H1 (cell line): ENCODE results near the gene GPR37. TPM values are rescaled to one million over a fixed set of nuclear protein-coding genes. Genes with fewer than 3 reads are reported as not detected.

Source experiments
- EZH2 ChIP-seq: fragments of 200-600 bp; sonication (generic); IDR thresholded peaks from 2 replicates; pipeline ENCODE4 v1.7.1; 2012; ENCODE audit warnings: low read depth, mild to moderate bottlenecking, moderate library complexity, low read length, inconsistent platforms; ENCODE audit not compliant: severe bottlenecking
- KDM5A ChIP-seq: fragments of 200-600 bp; IDR thresholded peaks from 2 replicates; pipeline ENCODE4 v1.7.1; 2012; ENCODE audit warnings: mild to moderate bottlenecking, low read length, inconsistent platforms, mixed read lengths
- NANOG ChIP-seq: IDR thresholded peaks from 2 replicates; pipeline ENCODE4 v1.6.1; 2011; ENCODE audit warnings: low read length, low read depth, mild to moderate bottlenecking, inconsistent platforms; ENCODE audit not compliant: insufficient read depth, poor library complexity, severe bottlenecking
- SP1 ChIP-seq: IDR thresholded peaks from 2 replicates; pipeline ENCODE4 v1.6.1; 2011; ENCODE audit warnings: low read depth, low read length
- SP2 ChIP-seq: IDR thresholded peaks from 2 replicates; pipeline ENCODE4 v1.6.1; 2012; ENCODE audit warnings: mild to moderate bottlenecking, low read length, inconsistent platforms
- ZNF274 ChIP-seq: IDR thresholded peaks from 2 replicates; pipeline ENCODE4 v1.7.0; 2012; ENCODE audit warnings: low read length, borderline replicate concordance; ENCODE audit errors: extremely low read depth
- polyA plus RNA-seq, 7 experiments: library from polyadenylated mRNA; depleted of rRNA in 3 of 7; stranded (reverse) in 5 of 7; unstranded in 2 of 7; fragments of >200 nt in 5 of 7; fragments of 200-250 nt in 2 of 7; gene quantifications; 1 replicate in 5 of 7; 2 replicates in 1 of 7; 4 replicates in 1 of 7; pipeline versions ENCODE4 v1.2.1 to v1.2.3, GENCODE V29; 2011 to 2013; ENCODE audit warnings: missing spikeins in 2 of 7, mixed read lengths in 2 of 7
- total RNA-seq: library from RNA; stranded (reverse); fragmentation: NEBNext Ultra II Directional; extraction: Animal tissue kit (Norgen Biotek cat#: 25700); gene quantifications from 2 replicates; pipeline ENCODE4 v1.2.1, GENCODE V29; 2021

Gene GPR37
- total and polyA plus RNA-seq, 2 of the 8 experiments (the other 6 are each of a cell fraction or from before 2014, with no cell fraction given), result 1.5 to 17.4 TPM

GRCh38 chr7:124790645-124791044, 25.1 kb upstream of the GPR37 start (continued):
- TF ChIP-seq SP2, result no peak
- TF ChIP-seq ZNF274, result no peak
- TF ChIP-seq EZH2, result no peak
- TF ChIP-seq SP1, result no peak
- no peak for TF ChIP-seq NANOG
- no peak for TF ChIP-seq KDM5A
